GM12801 (cell line): Measurements from ENCODE around the gene NOS3.

ENCODE experiments used
- TF ChIP-seq, protein P1 (sequence below): IDR thresholded peaks from one replicate; pipeline ENCODE4 v1.5.1; 2011; ENCODE audit warnings: control low read depth; ENCODE audit not compliant: insufficient read length; ENCODE audit errors: extremely low read depth

NOS3 gene

DNA sequence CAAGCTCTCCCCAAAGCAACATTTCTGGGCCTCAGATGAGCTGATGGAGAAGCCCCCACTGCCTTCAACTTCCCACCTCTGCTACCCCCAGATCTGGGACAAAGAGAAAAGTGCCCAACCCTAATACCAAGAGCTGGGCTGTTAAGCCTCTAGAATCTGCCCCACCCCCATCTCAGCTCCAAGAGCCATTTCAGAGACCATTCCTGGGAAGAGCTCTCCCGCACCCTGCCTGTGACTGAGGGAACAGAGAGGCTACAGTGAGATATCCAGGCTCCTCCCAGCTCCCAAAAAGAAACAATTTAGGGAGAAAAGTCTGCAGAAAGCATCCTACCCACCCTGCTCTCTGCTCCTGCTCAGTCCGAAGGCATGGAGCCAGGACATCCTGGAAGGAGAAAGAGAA lies 10.2 kb upstream of the NOS3 start:
- TF ChIP-seq, protein P1, sequence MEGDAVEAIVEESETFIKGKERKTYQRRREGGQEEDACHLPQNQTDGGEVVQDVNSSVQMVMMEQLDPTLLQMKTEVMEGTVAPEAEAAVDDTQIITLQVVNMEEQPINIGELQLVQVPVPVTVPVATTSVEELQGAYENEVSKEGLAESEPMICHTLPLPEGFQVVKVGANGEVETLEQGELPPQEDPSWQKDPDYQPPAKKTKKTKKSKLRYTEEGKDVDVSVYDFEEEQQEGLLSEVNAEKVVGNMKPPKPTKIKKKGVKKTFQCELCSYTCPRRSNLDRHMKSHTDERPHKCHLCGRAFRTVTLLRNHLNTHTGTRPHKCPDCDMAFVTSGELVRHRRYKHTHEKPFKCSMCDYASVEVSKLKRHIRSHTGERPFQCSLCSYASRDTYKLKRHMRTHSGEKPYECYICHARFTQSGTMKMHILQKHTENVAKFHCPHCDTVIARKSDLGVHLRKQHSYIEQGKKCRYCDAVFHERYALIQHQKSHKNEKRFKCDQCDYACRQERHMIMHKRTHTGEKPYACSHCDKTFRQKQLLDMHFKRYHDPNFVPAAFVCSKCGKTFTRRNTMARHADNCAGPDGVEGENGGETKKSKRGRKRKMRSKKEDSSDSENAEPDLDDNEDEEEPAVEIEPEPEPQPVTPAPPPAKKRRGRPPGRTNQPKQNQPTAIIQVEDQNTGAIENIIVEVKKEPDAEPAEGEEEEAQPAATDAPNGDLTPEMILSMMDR = no peak

DNA sequence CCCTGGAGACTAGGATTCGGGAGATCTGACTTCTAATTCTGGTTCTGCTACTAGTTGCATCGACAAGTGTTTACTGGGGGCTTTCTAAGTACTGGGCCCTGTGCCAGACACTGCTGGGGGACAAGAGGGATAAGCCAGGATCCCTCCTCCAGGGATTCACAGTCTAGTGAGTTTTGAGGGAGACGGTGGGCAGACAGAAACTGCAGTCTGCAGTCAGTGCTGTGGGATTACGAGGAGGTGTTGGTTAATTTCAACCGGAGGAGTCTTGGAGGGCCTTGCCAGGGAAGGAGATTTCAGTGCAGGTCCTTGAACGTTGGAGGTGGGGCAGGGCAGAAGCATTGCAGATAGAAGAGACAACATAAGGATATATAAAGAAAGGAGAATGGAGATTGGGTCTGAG lies 9.2 kb upstream of the NOS3 start:
- TF ChIP-seq, protein P1 = no peak

DNA sequence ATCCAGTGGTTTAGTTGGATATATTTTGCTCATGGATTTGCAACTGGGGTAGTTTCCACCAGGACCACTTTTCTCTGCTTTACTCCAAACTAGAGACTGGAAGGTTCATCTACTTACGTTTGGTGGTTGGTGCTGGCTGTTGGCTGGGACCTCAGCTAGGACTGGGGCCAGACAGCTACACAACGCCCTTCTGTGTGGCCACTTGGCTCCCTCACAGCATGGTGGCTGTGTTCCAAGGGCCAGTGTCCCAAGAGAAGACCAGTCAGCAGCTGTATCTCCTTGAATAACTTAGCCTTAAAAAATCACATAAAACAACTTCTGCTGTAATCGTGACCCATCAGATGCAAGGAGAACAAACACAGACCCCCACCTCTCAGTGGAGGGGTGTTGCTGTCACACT lies 8.5 kb upstream of the NOS3 start:
- TF ChIP-seq, protein P1 = no peak

DNA sequence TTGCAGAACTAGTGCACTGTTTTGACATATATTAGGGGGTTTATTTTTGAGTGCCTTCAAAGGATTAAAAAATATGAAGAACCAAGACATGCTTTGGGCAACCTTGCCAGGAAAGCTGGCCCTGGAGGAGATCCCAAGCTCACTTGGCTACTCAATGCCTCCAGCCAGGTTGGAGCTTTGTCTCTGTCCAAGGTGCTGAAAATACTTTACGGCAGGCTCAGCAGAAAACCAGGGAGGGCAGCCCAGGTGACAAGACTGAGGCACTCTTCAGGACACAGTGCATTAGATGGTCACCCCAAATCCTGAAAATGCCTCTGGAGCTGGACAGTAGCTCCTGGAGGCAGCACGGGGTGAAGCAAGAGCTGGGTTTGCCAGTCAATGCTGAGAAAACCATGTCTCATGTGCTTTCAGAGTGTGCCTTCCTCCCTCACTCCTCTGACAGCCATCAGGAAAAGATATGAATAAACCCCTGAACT lies 6.9 kb upstream of the NOS3 start:
- TF ChIP-seq, protein P1 = no peak

DNA sequence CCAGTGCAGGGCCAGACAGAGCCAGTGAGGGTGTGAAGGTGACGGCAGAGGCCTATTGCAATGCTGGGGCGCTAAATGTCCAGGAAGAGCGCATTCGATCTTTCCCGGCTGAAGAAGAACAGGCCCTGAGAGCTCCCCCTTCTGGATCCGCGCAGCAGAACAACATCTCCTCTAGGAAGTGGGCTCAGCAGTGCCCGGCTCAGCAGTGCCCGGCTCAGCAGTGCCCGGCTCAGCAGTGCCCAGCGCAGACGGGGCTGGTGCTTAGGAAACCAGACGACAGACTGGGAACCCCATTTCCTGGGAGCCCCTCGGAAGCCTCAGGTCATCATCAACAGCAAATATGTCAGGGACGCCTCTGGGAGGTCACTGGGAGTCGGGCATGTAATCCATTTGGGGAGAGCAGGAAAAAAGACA lies 4.7 kb upstream of the NOS3 start:
- TF ChIP-seq, protein P1 = no peak

DNA sequence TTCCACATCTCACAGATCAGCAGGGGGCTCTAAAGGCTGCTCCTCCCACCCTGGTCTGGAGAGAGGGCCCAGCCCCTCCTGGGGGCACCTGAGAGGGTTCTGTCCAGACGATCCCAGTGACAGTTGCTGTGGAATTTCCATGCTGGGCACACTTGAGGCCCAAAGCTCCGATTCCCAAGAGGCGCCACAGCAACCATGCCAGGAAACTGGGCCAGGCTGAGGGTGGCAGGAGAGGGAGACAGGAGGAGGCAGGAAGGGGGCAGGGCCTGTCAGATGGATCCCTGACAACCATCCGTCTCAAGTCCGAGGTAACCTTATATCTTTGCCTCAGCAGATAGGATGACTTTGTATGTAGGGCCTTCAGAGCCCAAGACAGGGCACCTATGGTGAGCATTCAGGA lies 4.3 kb upstream of the NOS3 start:
- TF ChIP-seq, protein P1 = no peak

DNA sequence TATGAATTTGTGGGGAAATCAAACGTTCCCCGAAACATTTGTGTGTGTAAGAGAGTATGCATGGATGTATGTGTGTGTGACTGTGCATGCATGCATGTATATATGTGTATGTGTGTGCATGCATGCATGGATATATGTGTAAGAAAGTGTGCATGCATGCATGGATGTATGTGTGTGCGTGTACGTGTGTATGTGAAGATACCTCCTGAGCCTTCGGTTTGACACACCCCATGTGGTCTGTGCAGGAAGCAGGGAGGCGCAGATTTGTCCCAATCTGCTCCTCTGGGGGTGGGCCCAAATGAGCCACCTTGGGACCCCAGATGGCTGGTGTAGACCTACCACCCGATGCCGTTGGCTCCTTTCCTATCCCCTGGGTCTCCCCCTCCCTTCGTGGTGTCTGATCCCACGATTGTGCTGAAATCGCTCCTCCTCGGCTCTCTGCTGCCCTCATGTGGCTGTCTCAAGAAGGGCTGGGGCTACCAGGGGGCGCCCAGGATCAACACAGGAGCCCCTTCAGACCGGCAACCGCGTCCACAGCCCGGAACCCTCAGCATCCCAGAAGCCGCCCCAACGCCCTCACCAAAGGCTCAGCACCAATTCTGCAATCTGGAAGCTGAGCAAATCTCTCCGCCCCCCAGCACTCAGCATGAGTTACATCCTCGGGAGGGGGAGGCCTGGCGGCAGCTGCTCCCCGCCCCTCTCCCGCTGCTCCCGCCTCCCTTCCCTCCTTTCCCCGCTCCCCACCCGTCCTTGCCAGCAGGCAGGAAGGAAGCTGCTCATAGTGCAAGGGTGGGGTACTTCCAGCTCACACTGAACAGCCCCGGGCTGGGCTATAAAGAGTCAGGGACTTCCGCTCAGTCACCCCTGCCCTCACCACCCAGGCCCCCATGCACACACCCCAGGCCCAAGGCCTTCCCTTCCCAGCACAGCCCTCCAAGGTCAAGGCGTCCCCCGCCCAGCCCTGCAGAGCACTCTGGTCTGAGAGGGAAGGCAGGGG lies 2.3 kb upstream of the NOS3 start:
- TF ChIP-seq, protein P1 = no peak
